Tibial nerve (tissue), 4 donors: Measurements from ENCODE around the gene RBM8A. TPM values are rescaled to one million over a fixed set of nuclear protein-coding genes. Genes with fewer than 3 reads are reported as not detected.

ENCODE experiments used
- DNase-seq, 2 donors: peaks; one replicate each; pipeline ENCODE4 v3.0.0-alpha.2; 2019; ENCODE audit warnings: low spot score in 2 of 2
- H3K27ac ChIP-seq, 4 donors: fragments of 200-600 bp; sonication (generic) in 3 of 4; one replicate each; pipeline ENCODE4 v1.5.1; 2017 to 2019; ENCODE audit warnings: mild to moderate bottlenecking in 1 of 4
- H3K27me3 ChIP-seq, 2 donors: fragments of 200-600 bp; sonication (generic) in 1 of 2; one replicate each; pipeline versions ENCODE4 v1.5.1 to v1.6.0; 2017 to 2019
- H3K36me3 ChIP-seq, 3 donors: fragments of 200-600 bp; sonication (generic); one replicate each; pipeline ENCODE4 v1.5.1; 2018 to 2019
- H3K4me1 ChIP-seq, 4 donors: fragments of 200-600 bp; sonication (generic) in 3 of 4; one replicate each; pipeline ENCODE4 v1.5.1; 2017 to 2019
- H3K4me3 ChIP-seq, 4 donors: fragments of 200-600 bp; sonication (generic) in 3 of 4; one replicate each; pipeline ENCODE4 v1.5.1; 2017 to 2019; ENCODE audit warnings: mild to moderate bottlenecking in 1 of 4, moderate library complexity in 1 of 4
- H3K9me3 ChIP-seq, 4 donors: fragments of 200-600 bp; sonication (generic) in 3 of 4; one replicate each; pipeline ENCODE4 v1.5.1; 2017 to 2019
- EP300 ChIP-seq, 2 donors: sonication (generic); formaldehyde crosslinking; IDR thresholded peaks; one replicate each; pipeline ENCODE4 v1.6.1; 2017; ENCODE audit warnings: antibody characterized with exemption in 2 of 2, mild to moderate bottlenecking in 1 of 2
- POLR2A ChIP-seq, 2 donors: fragments of 450-650 bp; IDR thresholded peaks; one replicate each; pipeline ENCODE4 v1.6.1; 2017; ENCODE audit warnings: antibody characterized with exemption in 2 of 2, mild to moderate bottlenecking in 2 of 2, moderate library complexity in 2 of 2
- WGBS, 2 donors: methylation state at CpG; one replicate each; pipeline ENCODE4 v1.1.5; 2018; 5-methylcytosine and 5-hydroxymethylcytosine counted together
- total RNA-seq, 4 donors: library from RNA; depleted of rRNA; stranded (reverse); fragments of >200 nt; gene quantifications; one replicate each; pipeline ENCODE4 v1.1.0, GENCODE V29; 2016
- TF ChIP-seq, protein P1 (sequence below), 5 experiments: fragments of 200-600 bp in 3 of 5; fragments of 450-650 bp in 2 of 5; sonication (generic) in 3 of 5; IDR thresholded peaks; one replicate each; pipeline ENCODE4 v1.5.1; 2016 to 2019; ENCODE audit warnings: antibody characterized with exemption in 5 of 5, mild to moderate bottlenecking in 3 of 5, moderate library complexity in 2 of 5

RBM8A gene
- total RNA-seq, 4 donors from 2014 or later = 113 to 157 (median 129) TPM

DNA sequence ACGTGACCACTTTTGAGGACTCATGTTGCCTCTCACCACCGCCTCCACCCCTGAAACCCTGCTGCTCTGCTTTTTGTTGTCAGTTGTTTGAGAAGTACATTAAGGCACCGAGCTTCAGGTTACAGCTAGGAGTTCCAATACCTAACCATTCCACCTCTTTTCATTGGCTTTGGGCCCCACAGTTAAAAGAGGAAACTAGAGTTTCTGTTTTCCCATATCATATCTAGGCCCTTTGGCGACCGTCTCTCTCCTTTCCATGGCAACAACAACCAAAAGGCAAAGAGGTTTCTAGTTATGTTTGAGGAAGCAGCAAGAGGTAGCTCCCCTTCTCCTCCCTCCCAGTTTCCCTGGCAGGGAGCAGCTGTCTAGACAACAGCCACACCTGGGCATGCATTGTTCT, 47.5 kb downstream of the RBM8A start:
- Histone ChIP-seq H3K4me3 (no peak overlapping the region), H3K4me1 (no peaks in the 10 kb centered on the region), H3K27me3 (no peaks in the 10 kb centered on the region), H3K36me3 (no peaks in the 10 kb centered on the region), H3K9me3 (no peaks in the 10 kb centered on the region), H3K27ac (no peak overlapping the region)
- no peak for DNase-seq
- TF ChIP-seq POLR2A (IDR thresholded peaks at IDR 0.05) (no peak), EP300 (IDR thresholded peaks at IDR 0.05) (no peak)
- TF ChIP-seq, protein P1, sequence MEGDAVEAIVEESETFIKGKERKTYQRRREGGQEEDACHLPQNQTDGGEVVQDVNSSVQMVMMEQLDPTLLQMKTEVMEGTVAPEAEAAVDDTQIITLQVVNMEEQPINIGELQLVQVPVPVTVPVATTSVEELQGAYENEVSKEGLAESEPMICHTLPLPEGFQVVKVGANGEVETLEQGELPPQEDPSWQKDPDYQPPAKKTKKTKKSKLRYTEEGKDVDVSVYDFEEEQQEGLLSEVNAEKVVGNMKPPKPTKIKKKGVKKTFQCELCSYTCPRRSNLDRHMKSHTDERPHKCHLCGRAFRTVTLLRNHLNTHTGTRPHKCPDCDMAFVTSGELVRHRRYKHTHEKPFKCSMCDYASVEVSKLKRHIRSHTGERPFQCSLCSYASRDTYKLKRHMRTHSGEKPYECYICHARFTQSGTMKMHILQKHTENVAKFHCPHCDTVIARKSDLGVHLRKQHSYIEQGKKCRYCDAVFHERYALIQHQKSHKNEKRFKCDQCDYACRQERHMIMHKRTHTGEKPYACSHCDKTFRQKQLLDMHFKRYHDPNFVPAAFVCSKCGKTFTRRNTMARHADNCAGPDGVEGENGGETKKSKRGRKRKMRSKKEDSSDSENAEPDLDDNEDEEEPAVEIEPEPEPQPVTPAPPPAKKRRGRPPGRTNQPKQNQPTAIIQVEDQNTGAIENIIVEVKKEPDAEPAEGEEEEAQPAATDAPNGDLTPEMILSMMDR (IDR thresholded peaks at IDR 0.05) = no peak
- WGBS, 2 donors = 48 to 49% methylated on average over 5 of the region's 5 CpGs

DNA sequence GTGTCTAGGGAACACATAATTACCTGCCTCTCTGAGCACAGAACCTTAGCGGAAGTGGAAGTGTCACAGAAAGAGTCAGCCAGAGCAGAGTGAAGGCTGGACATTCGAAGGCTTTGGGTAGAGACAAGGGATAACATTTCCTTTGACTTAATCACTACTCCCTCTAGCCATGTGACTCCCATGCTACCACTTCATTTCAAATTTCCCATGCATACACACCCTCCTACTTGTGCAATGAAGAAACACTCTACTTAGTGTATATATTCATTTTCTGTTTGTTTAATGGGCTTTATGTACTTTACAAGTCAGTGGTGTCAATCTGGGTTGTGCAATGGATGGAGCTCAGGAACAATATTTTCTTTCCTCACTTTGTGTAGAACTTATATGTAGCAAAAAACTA, 48.6 kb downstream of the RBM8A start:
- no peak for DNase-seq
- Histone ChIP-seq H3K4me3 (no peak overlapping the region), H3K36me3 (no peaks in the 10 kb centered on the region), H3K4me1 (no peaks in the 10 kb centered on the region), H3K27ac (no peak overlapping the region), H3K27me3 (no peaks in the 10 kb centered on the region), H3K9me3 (no peaks in the 10 kb centered on the region)
- 77 to 85% methylated on average over 2 of the region's 2 CpGs for WGBS, 2 donors
- TF ChIP-seq, protein P1 (IDR thresholded peaks at IDR 0.05) = no peak
- TF ChIP-seq EP300 (IDR thresholded peaks at IDR 0.05) (no peak), POLR2A (IDR thresholded peaks at IDR 0.05) (no peak)

DNA sequence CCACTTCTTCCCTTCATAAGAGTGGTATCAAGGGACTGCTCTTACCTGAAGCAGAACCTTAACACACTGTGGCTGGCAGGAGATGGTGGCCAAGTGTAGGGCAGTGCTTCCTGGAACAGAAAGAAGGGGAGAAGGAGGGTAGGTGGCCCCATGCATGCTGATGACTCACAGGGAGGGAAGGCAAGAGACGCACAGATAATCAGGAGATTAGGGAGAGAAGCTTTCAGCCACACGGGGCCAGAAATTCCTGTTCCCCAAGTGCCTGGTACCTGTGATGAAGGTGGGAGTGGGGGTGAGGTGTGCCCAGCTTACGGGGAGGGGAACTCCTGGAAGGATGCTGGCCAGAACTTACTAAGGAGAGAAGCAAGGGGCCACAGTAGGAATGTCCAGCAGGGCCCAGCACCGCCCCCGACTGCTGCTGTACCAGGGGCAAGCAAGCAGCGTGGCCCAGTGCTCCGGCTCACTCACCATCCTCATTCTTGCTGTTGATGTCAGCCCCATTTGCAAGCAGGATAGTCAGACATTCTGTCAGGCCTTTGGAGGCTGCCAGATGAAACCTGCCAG, 49.3 kb downstream of the RBM8A start:
- Histone ChIP-seq H3K4me3 (no peak overlapping the region), H3K4me1 (peaks cover 0 to under 1% (median 0%) of the 10 kb centered on the region in 4 donors), H3K27me3 (no peaks in the 10 kb centered on the region), H3K36me3 (no peaks in the 10 kb centered on the region), H3K9me3 (no peaks in the 10 kb centered on the region), H3K27ac (no peak overlapping the region)
- WGBS, 2 donors = 84 to 92% methylated on average over 7 of the region's 7 CpGs
- no peak for DNase-seq
- TF ChIP-seq EP300 (IDR thresholded peaks at IDR 0.05) (no peak), POLR2A (IDR thresholded peaks at IDR 0.05) (no peak)
- TF ChIP-seq, protein P1 (IDR thresholded peaks at IDR 0.05) = no peak

DNA sequence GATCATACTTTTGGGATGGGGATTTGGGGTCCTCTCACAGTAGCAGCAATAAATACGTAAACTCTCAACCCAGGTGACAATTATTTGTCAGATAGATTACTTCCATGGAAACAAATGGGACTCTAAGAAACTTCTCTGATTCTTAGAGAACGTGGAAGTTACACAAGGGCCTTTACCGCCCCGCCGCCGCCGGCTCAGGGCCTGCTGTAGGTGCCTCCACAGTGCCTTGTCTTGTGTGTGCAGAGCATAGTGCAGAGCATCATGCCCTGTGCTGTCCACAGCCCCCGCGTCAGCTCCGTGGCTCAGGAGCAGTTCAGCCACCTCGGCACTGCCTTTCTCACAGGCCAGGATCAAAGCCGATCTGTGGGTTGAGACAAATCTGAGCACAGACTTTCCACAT, 52.6 kb downstream of the RBM8A start:
- H3K4me1 ChIP-seq = peaks cover 0 to 24% (median 0%) of the 10 kb centered on the region in 4 donors
- TF ChIP-seq, protein P1 (IDR thresholded peaks at IDR 0.05) = no peak
- TF ChIP-seq POLR2A (IDR thresholded peaks at IDR 0.05) = no peak
- no peak for TF ChIP-seq EP300 (IDR thresholded peaks at IDR 0.05)
- no peak overlapping the region for H3K4me3 ChIP-seq
- no peaks in the 10 kb centered on the region for H3K9me3 ChIP-seq
- WGBS, 2 donors = 89 to 94% methylated on average over 11 to 12 of the region's 12 CpGs
- no peak for DNase-seq
- H3K27ac ChIP-seq = no peak overlapping the region
- no peaks in the 10 kb centered on the region for H3K36me3 ChIP-seq
- H3K27me3 ChIP-seq = no peaks in the 10 kb centered on the region

DNA sequence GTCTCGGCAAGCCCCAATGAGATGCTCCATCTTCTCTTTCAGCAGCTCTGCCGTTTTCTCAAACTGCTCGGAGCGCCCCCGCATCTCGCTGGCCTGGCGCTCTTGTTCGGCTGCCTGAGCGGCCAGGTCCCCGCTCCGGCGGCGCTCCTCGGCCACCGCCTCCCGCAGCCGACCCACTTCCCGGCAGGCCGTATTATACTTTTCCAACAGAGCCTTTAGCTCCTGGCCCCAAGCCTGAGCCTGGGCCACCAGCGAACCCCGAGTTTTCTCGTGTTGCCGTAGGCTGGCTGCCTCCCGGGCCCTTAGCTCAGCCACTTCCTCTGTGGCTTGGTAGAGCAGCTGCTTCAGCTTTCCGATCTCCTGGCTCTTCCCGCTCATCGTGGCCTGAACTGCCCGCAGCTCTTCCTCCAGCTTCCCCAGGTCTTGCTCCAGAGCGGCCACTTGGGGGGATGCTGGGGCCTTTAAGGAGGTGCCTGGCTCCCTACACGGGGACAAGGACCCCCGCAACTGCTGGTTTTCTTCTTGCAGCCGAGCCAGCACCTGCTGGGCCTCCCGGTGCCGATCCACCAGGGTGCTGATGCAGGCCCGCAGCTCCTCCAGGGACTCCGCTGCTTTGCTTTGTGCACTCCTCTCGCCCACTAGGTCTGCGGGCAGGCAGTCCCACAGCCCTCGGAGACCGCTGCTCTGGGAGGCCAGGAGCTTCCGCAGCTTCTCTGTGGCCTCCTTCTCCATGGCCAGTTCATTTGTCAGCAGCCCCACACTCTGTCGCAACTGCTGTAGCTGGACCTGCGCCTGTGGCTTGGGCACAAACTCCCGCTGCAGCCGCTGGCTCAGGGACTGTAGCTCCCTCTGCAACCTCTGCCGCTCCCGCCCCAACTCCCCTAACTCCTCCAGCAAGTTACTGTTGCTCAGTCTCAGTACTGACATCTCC, 55.0 kb downstream of the RBM8A start:
- Histone ChIP-seq H3K27ac (peak overlapping the region; percentile 15 to 89 (median 80)), H3K36me3 (peaks cover 0 to under 1% (median 0%) of the 10 kb centered on the region in 3 donors), H3K4me1 (peaks cover 0 to 34% (median 0%) of the 10 kb centered on the region in 4 donors), H3K4me3 (peak overlapping the region; percentile 35 to 56 (median 45)), H3K27me3 (no peaks in the 10 kb centered on the region), H3K9me3 (no peaks in the 10 kb centered on the region)
- peak in 1 of 2 donors; percentile 3 for TF ChIP-seq EP300 (IDR thresholded peaks at IDR 0.05)
- no peak for TF ChIP-seq POLR2A (IDR thresholded peaks at IDR 0.05)
- TF ChIP-seq, protein P1 (IDR thresholded peaks at IDR 0.05) = no peak
- peak; percentile 35 to 40 for DNase-seq
- WGBS, 2 donors = 18 to 23% methylated on average over 39 to 47 of the region's 47 CpGs
